GM12878 (cell line): ENCODE data around the gene RASSF6. TPM values are rescaled to one million over a fixed set of nuclear protein-coding genes. Genes with fewer than 3 reads are reported as not detected.
"Not testable (repeated sequence)": the region's sequence is repeated elsewhere in the genome, so short reads cannot be mapped to it uniquely, and the experiment has no call there.

ENCODE experiments used
- ATAC-seq: fragments of 200-7000 bp; cut with Tn5 transposase; 3 replicates; pipeline ENCODE4 v1.9.1; 2020; ENCODE audit warnings: mild to moderate bottlenecking, moderate library complexity
- BruUV-seq: library from RNA; stranded (reverse); fragments of 400-500 nt; replicated peaks from 2 replicates; lab custom pipeline; 2021; lab: Mats Ljungman, UMichigan
- CTCF ChIA-PET: fragments of 300-600 bp; sonication (Branson Sonifier 250); formaldehyde crosslinking; extraction: SDS; loops from one replicate; lab custom pipeline; 2021; ENCODE audit warnings: inconsistent platforms; lab: Yijun Ruan, JAX
- POLR2A ChIA-PET: fragments of 350-600 bp; formaldehyde crosslinking; extraction: SDS; loops from one replicate; lab custom pipeline; 2021; ENCODE audit warnings: inconsistent platforms; lab: Charles Lee
- RAD21 ChIA-PET: fragments of 300-600 bp; sonication (Branson Sonifier 250); formaldehyde crosslinking; loops from one replicate; lab custom pipeline; 2023; ENCODE audit warnings: antibody characterized with exemption; ENCODE audit not compliant: unreplicated experiment; lab: Charles Lee
- SMC1A ChIA-PET: fragments of 300-600 bp; sonication (Branson Sonifier 250); formaldehyde crosslinking; loops from one replicate; lab custom pipeline; 2023; ENCODE audit not compliant: unreplicated experiment, uncharacterized antibody; lab: Charles Lee
- DNase-seq: peaks from one replicate; pipeline ENCODE4 v3.0.0-alpha.2; 2011; ENCODE audit warnings: low read depth, low spot score
- FAIRE-seq: peaks from 3 replicates; lab custom pipeline; 2011; peaks lifted over from hg19 to GRCh38; lab: Jason Lieb, UNC
- H2AFZ ChIP-seq: 2 replicates; pipeline ENCODE4 v1.6.0; 2011; ENCODE audit warnings: low read depth, low read length, control low read depth; ENCODE audit not compliant: control insufficient read depth
- H3K27ac ChIP-seq: 2 replicates; pipeline ENCODE4 v1.5.1; 2011; ENCODE audit warnings: control low read depth; ENCODE audit not compliant: control insufficient read depth, insufficient read depth
- H3K27me3 ChIP-seq, 2 experiments: replicated peaks in 1 of 2; 2 replicates each; pipeline versions ENCODE4 v1.6.0 to v1.6.1; 2011; ENCODE audit warnings: low read length in 1 of 2; ENCODE audit not compliant: control insufficient read depth in 2 of 2, insufficient read depth in 2 of 2
- H3K36me3 ChIP-seq, 2 experiments: 2 replicates each; pipeline ENCODE4 v1.5.1; 2011; ENCODE audit warnings: low read length in 1 of 2; ENCODE audit not compliant: control insufficient read depth in 2 of 2, insufficient read depth in 2 of 2
- H3K4me1 ChIP-seq: 2 replicates; pipeline ENCODE4 v1.6.1; 2011; ENCODE audit warnings: mild to moderate bottlenecking, low read length, moderate library complexity, mixed read lengths; ENCODE audit not compliant: control insufficient read depth, insufficient read depth
- H3K4me2 ChIP-seq: 2 replicates; pipeline ENCODE4 v1.6.0; 2011; ENCODE audit warnings: control low read depth; ENCODE audit not compliant: control insufficient read depth, insufficient read depth
- H3K4me3 ChIP-seq: fragments of 200-600 bp; sonication (generic); 2 replicates; pipeline ENCODE4 v1.5.1; 2016
- H3K79me2 ChIP-seq: 2 replicates; pipeline ENCODE4 v1.6.0; 2011; ENCODE audit warnings: low read length; ENCODE audit not compliant: control insufficient read depth, insufficient read depth
- H3K9ac ChIP-seq: 2 replicates; pipeline ENCODE4 v1.8.0; 2011; ENCODE audit warnings: low read length, control low read depth, mixed read lengths; ENCODE audit not compliant: control insufficient read depth, insufficient read depth
- H3K9me3 ChIP-seq: replicated peaks from 3 replicates; pipeline ENCODE4 v1.5.1; 2011; ENCODE audit warnings: mild to moderate bottlenecking, low read length; ENCODE audit not compliant: control insufficient read depth, insufficient read depth
- H4K20me1 ChIP-seq: 2 replicates; pipeline ENCODE4 v1.6.0; 2011; ENCODE audit not compliant: control insufficient read depth, insufficient read depth
- ATF7 ChIP-seq: fragments of 450-650 bp; IDR thresholded peaks from 2 replicates; pipeline ENCODE4 v1.6.1; 2016; ENCODE audit warnings: low read depth, mild to moderate bottlenecking
- BMI1 ChIP-seq: fragments of 450-650 bp; IDR thresholded peaks from 2 replicates; pipeline ENCODE4 v1.6.1; 2016; ENCODE audit warnings: mild to moderate bottlenecking, moderate library complexity, borderline replicate concordance
- DPF2 ChIP-seq: fragments of 450-650 bp; IDR thresholded peaks from 2 replicates; pipeline ENCODE4 v1.6.1; 2017; ENCODE audit warnings: mild to moderate bottlenecking
- IRF4 ChIP-seq: IDR thresholded peaks from 2 replicates; pipeline ENCODE4 v1.6.1; 2011; ENCODE audit warnings: low read depth, low read length
- MTA2 ChIP-seq: fragments of 450-650 bp; IDR thresholded peaks from 2 replicates; pipeline ENCODE4 v1.6.1; 2016; ENCODE audit warnings: low read depth, mild to moderate bottlenecking, moderate library complexity
- SMAD1 ChIP-seq: fragments of 450-650 bp; IDR thresholded peaks from 2 replicates; pipeline ENCODE4 v1.6.1; 2018; ENCODE audit warnings: mild to moderate bottlenecking, low read depth; ENCODE audit not compliant: partially characterized antibody
- SMC3 ChIP-seq: IDR thresholded peaks from 2 replicates; pipeline ENCODE4 v1.6.1; 2011; ENCODE audit warnings: low read length, improper control_type of control experiment, borderline replicate concordance
- SREBF1 ChIP-seq: IDR thresholded peaks from 2 replicates; pipeline ENCODE4 v1.6.1; 2012; ENCODE audit warnings: mild to moderate bottlenecking, low read length
- YY1 ChIP-seq: IDR thresholded peaks from 2 replicates; pipeline ENCODE4 v1.6.1; 2011; ENCODE audit warnings: low read depth, mild to moderate bottlenecking, low read length
- WGBS: methylation state at CpG from one replicate; pipeline ENCODE4 v1.1.6; 2016; ENCODE audit warnings: low lambda C conversion rate; ENCODE audit not compliant: insufficient replicate concordance, insufficient coverage; ENCODE audit errors: missing lambda C conversion rate; 5-methylcytosine and 5-hydroxymethylcytosine counted together
- in situ Hi-C: fragments of 300-500 bp; cut with MboI; formaldehyde crosslinking; loops from 9 replicates; pipeline ENCODE4 v1.14.3; 2018; ENCODE audit warnings: mixed read lengths
- intact Hi-C: fragments of 100-400 bp; cut with micrococcal nuclease; formaldehyde crosslinking; loops from one replicate; pipeline ENCODE4 v1.14.2; 2022; ENCODE audit not compliant: unreplicated experiment
- polyA plus RNA-seq, 11 experiments: library from polyadenylated mRNA; depleted of rRNA in 4 of 11; unstranded in 6 of 11; stranded (reverse) in 5 of 11; fragments of >200 nt; fragmentation: Nextera tagmentation in 4 of 11; fragmentation: Illumina TruSeq in 1 of 11; extraction: Ambion mirVana in 4 of 11; extraction: Trizol in 1 of 11; gene quantifications; 1 replicate in 1 of 11; 2 replicates in 10 of 11; pipeline versions ENCODE4 v1.2.1 to v1.2.3, GENCODE V29; 2011 to 2016; ENCODE audit warnings: inconsistent platforms in 2 of 11, missing spikeins in 2 of 11, low read depth in 1 of 11
- total RNA-seq, 4 experiments: library from RNA; depleted of rRNA in 3 of 4; stranded (reverse); fragments of >200 nt in 3 of 4; fragmentation: Illumina TruSeq in 1 of 4; extraction: Trizol in 1 of 4; gene quantifications; 2 replicates each; pipeline versions ENCODE4 v1.2.1 to v1.2.3, GENCODE V29; 2013 to 2021

Gene RASSF6
- total and polyA plus RNA-seq, 10 of the 15 experiments (the other 5 are each of a cell fraction or from before 2014, with no cell fraction given) = 0.28 to 2.9 (median 0.54) TPM

DNA sequence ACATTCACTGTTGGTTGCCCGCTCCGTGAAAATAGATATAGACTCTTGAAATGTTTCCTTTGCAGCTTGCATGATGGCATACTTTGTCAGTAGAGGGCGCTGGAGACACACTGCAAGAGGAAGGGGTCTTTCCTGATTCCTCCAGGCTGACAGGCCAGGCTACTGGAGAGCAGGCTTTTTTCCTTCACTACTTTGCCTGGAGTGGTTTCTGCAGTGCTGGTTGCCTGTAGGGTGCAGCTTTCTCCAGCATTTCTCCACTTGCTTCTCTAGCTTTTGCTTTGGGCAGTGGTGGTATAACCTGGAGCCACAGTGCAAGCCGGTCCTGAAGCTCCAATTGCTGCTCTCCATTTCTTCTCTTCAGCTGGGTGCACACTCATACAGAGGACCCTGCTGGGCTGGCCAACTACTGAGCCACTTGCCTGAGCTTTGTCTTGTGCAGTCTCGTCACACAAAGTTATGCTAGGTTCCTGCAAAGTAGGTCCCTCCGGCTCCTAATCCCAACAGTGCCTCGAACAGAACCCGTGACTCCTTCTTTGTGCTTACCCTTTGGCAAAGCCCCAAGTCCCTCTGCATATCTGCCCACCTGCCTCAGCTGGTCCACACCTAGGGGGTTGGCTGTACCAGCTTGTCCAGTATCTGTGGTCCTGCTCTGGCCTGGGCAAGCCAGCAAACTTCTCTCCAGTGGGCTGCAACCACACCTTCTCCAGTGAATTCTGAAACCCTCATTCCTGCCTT is 46.3 kb downstream of the RASSF6 start (continued):
- peak; percentile 61 for TF ChIP-seq YY1
- TF ChIP-seq BMI1 = no peak
- TF ChIP-seq MTA2 = no peak
- no peak for TF ChIP-seq SREBF1
- TF ChIP-seq ATF7 = no peak
- 0 out of 2 replicates have a peak, but pooled peaks have one; percentile 6 for TF ChIP-seq IRF4
- TF ChIP-seq SMC3 = peak; percentile 99
- TF ChIP-seq SMAD1 = no peak
- TF ChIP-seq DPF2 = peak; percentile 28; the same call in 1 of the 2 replicates
- TF ChIP-seq, all 136 proteins: peak for 15

DNA sequence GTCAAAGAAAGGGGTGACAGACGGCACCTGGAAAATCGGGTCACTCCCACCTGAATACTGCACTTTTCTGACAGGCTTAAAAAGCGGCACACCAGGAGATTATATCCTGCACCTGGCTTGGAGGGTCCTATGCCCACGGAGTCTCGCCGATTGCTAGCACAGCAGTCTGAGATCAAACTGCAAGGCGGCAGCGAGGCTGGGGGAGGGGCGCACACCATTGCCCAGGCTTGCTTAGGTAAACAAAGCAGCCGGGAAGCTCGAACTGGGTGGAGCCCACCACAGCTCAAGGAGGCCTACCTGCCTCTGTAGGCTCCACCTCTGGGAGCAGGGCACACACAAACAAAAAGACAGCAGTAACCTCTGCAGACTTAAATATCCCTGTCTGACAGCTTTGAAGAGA is 69.4 kb downstream of the RASSF6 start:
- CTCF ChIA-PET, H3K27me3 ChIP-seq, H2AFZ ChIP-seq, DNase-seq, ATAC-seq, SMC1A ChIA-PET, H4K20me1 ChIP-seq, H3K27ac ChIP-seq, POLR2A ChIA-PET, FAIRE-seq, H3K4me3 ChIP-seq, H3K9ac ChIP-seq, H3K36me3 ChIP-seq, intact Hi-C loops, H3K4me2 ChIP-seq, RAD21 ChIA-PET, H3K79me2 ChIP-seq, H3K9me3 ChIP-seq, H3K4me1 ChIP-seq, BruUV-seq: not testable (repeated sequence)
- WGBS = 59% methylated on average over 11 of the region's 11 CpGs
- in situ Hi-C loops = loop anchor here (25.0 kb wide), 1 partner anchor 586 kb away; no protein-coding TSS in a partner anchor
